Coronary artery (tissue), 2 donors: ENCODE results near the gene HSPA12A.

ENCODE experiments used
- DNase-seq: peaks from one replicate; pipeline ENCODE4 v3.0.0-alpha.2; 2017; ENCODE audit warnings: low spot score
- H3K27ac ChIP-seq, 2 donors: fragments of 200-600 bp; sonication (generic); one replicate each; pipeline ENCODE4 v1.5.1; 2016 to 2019
- H3K4me3 ChIP-seq: fragments of 200-600 bp; sonication (generic); 2 replicates; pipeline ENCODE4 v1.5.1; 2016; ENCODE audit warnings: mild to moderate bottlenecking, moderate library complexity
- TF ChIP-seq, protein P1 (sequence below): fragments of 200-600 bp; sonication (generic); IDR thresholded peaks from one replicate; pipeline ENCODE4 v1.5.1; 2019; ENCODE audit warnings: antibody characterized with exemption

Gene HSPA12A

GRCh38 chr10:116775488-116776400 is 33.4 kb upstream of the HSPA12A start:
- Histone ChIP-seq H3K27ac (no peak overlapping the region), H3K4me3 (no peak overlapping the region)
- TF ChIP-seq, protein P1, sequence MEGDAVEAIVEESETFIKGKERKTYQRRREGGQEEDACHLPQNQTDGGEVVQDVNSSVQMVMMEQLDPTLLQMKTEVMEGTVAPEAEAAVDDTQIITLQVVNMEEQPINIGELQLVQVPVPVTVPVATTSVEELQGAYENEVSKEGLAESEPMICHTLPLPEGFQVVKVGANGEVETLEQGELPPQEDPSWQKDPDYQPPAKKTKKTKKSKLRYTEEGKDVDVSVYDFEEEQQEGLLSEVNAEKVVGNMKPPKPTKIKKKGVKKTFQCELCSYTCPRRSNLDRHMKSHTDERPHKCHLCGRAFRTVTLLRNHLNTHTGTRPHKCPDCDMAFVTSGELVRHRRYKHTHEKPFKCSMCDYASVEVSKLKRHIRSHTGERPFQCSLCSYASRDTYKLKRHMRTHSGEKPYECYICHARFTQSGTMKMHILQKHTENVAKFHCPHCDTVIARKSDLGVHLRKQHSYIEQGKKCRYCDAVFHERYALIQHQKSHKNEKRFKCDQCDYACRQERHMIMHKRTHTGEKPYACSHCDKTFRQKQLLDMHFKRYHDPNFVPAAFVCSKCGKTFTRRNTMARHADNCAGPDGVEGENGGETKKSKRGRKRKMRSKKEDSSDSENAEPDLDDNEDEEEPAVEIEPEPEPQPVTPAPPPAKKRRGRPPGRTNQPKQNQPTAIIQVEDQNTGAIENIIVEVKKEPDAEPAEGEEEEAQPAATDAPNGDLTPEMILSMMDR: no peak
- peak; percentile 56 for DNase-seq

GRCh38 chr10:116774728-116775151 is 32.4 kb upstream of the HSPA12A start:
- TF ChIP-seq, protein P1: no peak
- no peak overlapping the region for H3K27ac ChIP-seq
- H3K4me3 ChIP-seq: no peak overlapping the region
- peak; percentile 36 for DNase-seq

DNA sequence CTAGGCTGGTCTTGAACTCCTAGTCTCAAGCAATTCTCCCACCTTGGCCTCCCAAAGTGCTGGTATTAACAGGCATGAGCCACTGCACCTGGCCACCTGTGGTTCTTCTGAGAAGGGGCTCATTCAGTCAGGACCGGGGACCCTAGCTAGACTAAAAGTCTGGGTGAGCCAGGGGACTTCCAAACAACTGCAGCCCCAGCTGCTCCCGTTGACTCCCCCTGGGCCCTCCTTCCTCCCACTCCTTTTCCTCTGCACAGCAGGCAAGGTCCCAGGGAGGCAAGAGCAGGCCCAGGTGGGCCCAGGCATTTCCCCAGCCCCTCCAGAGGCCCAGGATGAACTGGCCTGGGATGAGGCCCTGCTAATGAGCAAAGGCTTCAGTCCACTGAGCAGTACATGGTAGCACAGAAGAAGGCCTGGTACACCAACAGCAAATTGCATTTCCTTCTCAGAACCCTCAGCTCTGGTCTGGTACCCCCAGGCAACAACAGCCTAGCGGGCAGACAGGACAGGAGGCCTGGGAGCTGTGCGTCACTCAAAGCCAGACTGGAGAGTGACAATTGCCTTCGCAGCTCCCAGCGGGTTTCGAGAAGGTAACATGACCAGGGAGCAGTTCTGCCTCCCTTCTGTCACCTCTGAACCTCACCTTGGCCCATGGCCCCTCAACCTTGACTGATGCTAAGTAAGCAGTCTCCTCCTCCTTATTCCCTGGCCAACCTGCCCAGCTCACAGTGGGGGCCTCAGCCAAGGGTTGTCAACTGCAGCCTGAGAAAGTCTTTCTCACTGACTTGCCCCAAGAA is 30.7 kb upstream of the HSPA12A start:
- TF ChIP-seq, protein P1: no peak
- peak; percentile 57 for DNase-seq
- Histone ChIP-seq H3K27ac (no peak overlapping the region), H3K4me3 (no peak overlapping the region)

DNA sequence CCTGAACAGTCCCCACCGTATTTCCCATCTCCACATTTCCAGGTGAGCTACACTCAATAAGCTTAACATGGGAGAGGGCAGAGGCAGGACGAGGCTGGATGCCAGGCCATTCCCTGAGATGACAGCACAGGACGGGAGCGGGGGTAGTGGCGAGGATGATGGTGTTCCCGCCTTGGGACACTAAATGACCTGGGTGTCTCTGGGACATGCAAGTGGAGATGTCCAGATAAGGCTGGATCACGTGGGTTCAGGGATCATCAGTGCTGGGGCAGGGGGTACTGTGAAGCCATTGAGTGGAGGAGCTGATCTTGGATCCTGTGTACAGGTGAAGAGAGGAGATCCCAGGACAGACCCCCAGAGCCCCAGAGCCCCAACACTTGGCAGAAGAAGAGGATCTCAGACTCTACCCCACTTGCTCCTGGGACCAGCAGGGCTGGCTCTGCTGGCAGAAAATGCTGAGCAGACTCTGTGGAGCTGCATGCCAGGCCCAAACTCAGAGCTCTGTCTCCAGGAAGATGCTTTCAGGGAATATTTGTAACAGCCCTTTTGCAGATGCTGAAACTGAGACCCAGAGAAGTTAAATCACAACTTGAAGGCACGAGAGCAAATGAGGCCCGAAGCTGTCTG is 29.7 kb upstream of the HSPA12A start:
- TF ChIP-seq, protein P1: no peak
- no peak overlapping the region for H3K4me3 ChIP-seq
- DNase-seq: peak; percentile 68
- peak overlapping the region in 1 of 2 donors; percentile 68 for H3K27ac ChIP-seq

DNA sequence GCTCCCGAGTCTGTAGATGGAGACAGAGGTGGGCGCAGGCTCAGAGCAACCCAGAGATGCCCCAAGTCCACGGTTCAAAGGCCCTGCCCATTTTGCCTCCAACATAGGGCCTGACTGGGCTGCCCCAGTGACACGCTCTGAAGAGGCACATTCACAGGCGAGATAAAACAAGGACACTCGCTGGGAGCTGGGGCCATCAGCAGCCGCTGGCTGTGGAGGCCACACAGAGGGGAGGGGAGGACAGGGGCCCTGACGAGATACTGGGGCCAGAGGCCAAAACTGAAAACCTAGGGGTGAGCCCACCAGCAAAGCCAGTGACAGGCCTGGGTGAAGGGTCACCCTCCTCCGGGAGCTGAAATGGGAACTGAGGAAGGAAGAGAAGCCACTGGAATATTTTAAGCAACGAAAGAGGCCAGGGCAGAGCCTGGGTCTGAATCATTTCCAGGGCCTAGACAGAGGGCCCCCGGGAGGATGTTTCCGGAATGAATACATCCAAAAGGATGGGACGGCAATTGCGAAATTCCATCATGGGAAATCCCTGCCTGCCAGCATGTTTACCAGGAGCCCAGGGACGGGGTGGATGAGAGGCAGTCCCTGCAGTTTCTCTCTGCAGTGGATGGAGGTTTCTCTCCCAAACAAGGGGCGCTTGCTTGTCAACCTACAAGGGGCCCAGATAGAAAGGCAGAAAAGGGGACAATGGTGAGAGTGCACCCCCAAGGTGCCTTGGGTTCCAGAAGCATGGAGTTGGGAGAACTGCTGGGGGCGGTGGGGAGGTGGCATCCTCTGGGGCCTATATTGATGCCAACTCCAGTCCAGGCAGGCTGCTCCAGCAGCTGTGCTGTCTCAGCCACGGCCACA is 29.0 kb upstream of the HSPA12A start:
- H3K4me3 ChIP-seq: no peak overlapping the region
- peak; percentile 76 for DNase-seq
- TF ChIP-seq, protein P1: no peak
- H3K27ac ChIP-seq: peak overlapping the region in 1 of 2 donors; percentile 68

GRCh38 chr10:116770281-116770680 is 27.9 kb upstream of the HSPA12A start:
- Histone ChIP-seq H3K27ac (peak overlapping the region in 1 of 2 donors; percentile 68), H3K4me3 (no peak overlapping the region)
- peak; percentile 69 for DNase-seq
- TF ChIP-seq, protein P1: no peak
